Measurements from ENCODE around the gene UBE2V1.
"Not testable (repeated sequence)": the region's sequence is repeated elsewhere in the genome, so short reads cannot be mapped to it uniquely, and the experiment has no call there.

The UBE2V1 gene

DNA sequence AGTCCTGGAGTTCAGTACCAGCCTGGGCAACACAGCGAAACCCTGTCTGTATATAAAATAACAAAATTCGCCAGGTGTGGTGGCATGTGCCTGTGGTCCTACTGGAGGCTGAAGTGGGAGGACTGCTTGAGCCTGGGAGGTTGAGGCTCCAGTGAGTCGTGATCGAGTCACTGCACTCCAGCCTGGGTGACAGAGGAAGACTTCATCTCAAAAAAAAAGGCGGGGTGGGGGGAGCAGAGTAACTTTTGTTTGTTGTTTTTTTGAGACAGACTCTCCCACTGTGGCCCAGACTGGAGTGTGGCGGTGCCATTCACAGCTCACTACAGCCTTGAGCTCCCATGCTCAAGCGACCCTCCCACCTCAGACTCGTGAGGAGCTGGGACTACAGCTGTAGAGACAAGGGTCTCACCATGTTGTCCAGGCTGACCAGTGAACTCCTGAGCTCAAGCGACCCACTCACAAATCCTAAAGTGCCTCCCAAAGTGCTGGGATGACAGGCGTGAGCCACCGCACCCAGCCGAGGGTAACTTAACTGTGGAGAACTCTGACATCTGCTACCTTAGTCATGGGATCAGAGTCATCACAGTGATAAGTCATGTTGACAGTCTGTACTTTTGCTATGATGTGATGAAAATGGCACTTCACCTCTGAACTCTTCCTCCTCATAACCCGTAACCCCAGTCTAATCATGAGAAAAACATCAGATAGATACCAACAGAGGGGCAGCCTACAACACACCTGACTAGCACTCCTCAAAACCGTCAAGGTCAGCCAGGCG lies 24.1 kb upstream of the UBE2V1 start:
- no peak for DNase-seq

DNA sequence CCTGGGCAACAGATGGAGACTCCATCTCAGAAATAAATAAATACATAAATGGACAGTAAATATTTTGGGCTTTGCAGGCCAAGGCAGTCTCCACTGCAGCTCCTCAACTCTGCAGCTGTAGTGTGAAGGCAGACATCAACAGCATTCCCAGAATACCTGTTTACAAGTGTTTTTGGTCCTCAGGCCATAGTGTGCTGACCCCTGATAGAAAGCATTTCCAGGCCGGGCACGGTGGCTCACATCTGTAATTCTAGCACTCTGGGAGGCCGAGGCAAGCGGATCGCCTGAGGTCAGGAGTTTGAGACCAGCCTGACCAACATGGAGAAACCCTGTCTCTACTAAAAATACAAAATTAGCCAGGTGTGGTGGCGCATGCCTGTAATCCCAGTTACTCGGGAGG lies 22.2 kb upstream of the UBE2V1 start:
- not testable (repeated sequence) for DNase-seq

DNA sequence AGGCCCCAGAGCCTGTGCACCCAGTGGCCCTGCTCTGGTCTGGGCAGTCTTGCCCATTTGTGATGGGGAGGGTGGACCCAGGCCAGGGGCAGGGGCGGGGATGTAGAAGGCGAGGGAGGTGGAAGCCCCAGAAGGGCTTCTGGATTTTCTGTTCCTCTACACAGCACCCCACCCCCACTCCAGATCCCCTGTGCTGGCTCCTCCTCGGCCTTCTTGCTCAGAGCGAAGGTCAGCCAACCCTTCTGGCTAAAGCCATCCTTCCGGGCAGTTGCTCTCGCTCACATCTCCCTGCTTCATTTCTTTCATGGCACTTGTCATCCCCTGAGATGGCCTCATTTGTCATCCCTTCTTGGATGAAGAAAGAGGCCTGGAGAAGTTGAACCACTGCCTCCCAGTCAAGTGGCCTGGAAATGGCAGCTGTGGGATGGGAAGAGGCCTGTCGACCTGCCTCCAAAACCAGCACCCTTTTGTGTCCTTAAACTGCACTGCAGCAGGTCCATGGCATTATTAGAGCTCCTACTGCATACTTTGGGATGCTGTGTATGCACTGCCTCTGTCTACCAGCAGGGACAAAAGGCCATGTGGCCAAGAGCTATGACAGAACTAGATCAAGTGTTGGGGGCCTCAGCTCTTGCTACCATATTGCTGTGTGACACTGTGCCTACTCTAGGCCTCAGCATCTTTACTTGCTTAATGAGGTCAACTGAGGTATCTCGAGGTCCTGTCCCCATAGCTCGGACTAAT lies 20.7 kb upstream of the UBE2V1 start:
- DNase-seq, result no peak

DNA sequence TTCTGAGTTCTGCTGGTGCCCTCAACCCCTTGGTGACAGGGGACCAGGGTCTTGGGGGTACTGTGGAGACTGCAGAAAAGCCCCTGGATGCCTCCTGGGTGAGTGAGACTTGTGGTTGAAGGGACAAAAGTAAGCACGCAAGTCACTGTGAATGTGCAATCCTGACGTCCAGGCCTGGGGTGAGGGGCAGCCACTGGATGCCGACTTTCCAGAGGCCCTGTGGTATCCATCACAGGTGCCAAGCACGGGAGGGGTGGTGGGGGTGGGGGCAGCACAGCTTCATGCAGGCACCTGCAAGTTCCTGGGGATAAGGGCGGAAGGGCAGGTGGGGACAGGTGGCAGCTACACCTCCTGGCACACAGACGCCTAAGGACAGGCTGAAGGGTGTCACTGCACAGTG lies 20.1 kb upstream of the UBE2V1 start:
- no peak for DNase-seq

DNA sequence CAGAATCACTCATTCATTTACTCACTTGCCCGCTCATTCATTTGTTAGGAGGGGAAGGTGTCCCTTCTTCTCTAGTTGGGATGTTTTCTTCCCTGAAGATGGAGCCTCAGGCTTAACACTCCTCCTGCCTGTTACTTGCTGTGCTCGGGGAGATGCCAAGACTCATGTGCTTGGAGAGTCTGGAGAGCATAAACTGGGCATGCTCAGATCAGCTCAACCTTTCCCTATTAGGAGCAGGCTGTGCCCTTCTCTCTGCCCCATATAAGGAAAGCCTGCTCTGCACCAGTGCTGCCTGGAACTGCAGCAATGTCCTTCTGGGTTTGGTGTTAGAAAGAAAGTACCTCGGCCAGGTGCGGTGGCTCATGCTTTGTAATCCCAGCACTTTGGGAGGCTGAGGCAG lies 18.0 kb upstream of the UBE2V1 start:
- DNase-seq, result no peak

DNA sequence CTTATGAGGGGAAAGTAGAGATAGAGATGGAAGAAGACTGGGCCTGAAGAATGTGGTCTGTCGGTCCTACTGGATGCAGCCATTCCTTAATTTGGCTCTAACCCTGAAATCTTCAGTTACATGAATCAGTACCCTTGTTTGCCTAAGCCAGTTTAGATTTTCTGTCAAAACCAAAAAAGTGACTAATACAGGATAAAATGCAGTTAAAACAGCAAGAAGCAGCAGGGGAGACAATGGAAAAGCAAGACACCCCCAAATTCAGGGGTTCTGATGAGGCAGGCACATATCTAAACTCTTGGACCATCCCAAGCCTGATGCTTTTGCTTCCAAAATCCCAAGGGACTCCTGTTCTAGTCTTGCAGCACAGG lies 17.4 kb upstream of the UBE2V1 start:
- DNase-seq, result no peak

DNA sequence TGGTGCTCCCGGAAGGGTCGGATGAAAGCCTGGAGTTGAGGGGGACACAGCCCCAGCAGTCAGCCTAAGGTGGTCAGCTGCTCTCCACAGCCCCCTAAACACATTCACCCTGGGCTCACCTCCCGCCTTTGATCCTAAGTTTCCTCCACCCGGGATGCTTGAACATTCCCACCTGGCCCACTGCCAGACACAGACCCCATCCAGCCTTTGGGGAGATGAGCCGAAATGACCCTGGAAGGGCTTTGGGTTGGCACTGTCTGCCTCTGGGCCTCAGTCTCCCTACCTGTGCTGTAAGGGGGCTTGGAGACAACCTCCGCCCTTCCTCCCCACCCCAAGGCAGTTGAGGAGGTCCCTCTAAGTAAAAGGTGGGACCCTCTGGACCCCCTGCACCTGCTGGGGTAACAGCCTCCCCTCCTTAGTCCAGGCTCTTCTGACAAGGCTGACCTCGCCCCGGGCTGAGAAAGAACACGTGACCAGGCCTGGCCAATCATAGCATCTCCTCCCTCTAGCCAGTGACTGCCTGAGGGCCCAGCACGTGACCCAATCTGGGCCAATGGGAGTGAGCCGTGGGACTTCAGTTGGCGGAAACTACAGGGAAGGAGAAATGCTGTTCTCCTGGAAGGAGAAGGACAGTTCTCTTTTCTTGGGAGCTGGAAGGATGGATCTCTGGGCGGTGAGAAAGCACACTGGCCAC lies 16.9 kb upstream of the UBE2V1 start:
- no peak for DNase-seq

DNA sequence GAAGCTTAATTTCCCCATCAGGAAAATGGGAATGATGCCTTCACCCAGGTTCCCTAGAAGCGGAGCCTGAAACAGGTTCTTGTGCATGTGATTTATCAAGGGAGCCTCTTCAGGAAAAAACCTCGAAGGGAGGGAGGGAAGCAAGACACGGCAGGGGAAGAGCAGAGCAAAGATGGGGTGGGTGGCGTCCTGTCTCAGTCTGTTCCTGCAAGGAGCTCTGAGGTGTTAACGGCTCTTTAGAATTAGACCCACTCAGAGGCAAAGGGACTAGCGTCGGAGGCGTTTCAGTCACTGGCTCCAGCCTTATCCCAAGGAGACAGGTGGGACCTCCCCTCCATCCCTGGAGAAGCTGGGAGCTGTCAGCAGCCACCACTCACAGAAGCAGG lies 15.6 kb upstream of the UBE2V1 start:
- DNase-seq, result no peak

DNA sequence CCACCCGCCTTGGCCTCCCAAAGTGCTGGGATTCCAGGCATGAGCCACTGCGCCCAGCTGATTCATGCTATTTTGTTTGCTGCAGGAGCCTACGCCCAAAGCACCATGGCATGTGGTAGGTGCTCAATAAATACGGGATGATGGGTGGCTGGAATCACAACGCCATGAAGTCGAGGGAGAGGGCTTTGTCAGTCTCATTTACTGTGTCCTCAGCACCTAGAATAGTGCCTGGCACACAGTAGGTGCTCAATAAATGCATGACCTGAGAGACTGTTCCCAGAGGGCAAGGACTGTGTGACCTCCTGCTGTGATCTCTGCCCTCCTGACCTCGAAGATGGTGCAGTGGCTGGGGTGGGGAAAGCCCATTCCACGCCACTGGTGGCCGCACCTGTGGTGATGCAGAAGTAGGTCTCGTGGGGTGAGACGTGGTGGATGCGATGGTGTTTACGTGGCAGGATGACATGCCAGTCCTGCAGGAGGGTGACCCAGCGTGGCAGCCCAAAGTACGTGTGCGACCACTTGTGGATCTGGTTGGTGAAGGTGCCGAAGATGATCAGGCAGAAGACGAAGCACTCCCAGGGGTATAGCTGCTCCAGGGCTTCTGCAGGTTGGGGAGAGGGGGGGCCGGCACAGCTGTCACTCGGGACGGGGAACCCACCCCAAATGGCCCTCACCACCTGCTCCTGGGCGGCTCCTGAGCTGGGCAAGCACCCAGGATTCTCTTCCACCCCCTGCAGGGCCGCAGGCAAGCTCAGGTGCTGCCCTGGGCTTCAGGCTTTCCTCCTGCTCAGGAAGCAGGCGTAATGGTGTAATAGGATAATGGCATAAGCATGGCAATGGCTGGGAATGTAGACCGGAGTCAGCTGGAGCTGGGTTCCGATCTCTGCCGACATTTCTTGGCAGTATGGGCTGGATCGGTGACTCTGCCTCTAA lies 14.9 kb upstream of the UBE2V1 start:
- no peak for DNase-seq

DNA sequence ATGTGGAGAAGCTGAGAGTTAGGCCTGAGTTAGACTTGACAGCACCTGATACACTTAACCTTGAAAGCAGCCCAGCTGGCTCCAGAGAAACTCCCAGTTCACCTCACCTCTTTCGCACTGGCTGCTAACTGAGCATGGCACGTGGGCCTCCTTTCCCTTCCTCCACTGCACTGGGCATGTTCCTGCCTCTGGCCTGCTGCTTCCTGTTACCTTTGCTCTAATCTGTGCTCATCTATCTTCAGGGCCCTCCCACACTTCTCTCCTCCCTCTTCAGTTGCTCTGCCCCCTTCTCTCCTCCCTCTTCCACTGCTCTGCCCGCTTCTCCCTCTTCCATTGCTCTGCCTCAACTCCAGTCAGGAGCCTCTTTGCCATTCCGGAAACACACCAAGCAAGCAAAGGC lies 13.7 kb upstream of the UBE2V1 start:
- no peak for DNase-seq

DNA sequence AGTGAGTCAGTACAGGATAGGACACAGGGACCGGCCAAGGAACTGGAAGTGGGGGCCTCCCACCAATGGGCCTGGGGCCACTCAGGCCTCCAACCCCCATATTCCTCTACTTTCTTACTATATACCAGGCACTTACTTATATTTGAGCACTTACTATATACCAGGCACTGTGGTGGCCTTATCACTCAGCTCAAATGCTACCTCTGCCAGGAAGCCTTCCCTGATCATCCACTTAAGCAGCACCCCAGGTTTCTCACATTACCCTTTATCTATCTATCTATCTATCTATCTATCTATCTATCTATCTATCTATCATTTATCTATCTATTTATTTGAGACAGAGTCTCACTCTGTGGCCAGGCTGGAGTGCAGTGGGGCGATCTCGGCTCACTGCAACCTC lies 12.3 kb upstream of the UBE2V1 start:
- DNase-seq, result no peak

DNA sequence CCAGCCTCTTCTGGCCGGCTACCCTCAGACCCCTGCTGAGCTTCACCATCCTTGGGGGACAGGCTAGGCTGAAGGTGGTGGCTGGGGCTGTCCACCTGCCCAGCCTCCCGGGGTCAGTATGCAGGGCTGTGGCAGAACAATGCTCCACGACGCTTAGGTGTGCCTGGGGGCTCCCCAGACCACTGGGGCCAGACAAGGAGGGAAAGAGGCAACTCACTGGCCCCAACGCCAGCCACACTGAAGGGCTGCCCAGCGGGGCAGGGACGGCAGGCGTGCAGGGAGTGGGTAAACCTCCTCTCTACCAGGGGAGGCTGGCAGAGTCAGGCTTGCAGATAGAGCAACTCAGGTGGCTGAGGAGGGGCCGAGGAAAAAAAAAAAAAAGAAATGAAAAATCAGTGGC lies 11.5 kb upstream of the UBE2V1 start:
- no peak for DNase-seq

DNA sequence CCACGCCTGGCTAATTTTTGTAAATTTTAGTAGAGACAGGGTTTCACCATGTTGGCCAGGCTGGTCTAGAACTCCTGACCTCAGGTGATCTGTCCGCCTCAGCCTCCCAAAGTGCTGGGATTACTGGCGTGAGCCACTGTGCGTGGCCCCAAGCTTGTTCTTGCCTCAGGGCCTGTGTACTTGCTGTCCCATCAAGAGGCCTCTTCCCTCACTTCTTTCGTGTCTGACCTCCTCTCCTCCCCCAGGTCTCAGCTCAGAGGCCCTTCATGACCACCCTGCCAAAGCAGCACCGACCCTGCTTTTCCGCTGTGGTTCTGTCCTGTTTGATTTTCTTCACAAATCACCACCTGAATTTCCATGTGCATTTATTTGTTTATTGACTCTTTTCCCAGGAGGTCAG lies 10.5 kb upstream of the UBE2V1 start:
- no peak for DNase-seq

DNA sequence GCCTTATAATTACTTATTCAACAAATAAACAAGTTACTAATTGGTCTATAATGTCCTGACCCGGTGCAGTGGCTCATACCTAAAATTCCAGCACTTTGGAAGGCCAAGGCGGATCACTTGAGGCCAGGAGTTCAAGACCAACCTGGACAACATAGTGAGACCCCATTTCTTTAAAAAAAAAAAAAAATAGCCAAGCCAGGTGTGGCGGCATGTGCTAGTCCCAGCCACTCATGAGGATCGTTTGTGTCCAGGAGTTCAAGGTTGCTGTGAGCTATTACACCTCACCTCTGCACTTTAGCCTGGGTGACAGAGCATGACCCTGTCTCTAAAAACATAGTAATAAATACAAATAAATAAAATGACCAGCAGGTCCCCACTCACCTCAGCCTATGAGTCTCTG lies 9.8 kb upstream of the UBE2V1 start:
- no peak for DNase-seq

DNA sequence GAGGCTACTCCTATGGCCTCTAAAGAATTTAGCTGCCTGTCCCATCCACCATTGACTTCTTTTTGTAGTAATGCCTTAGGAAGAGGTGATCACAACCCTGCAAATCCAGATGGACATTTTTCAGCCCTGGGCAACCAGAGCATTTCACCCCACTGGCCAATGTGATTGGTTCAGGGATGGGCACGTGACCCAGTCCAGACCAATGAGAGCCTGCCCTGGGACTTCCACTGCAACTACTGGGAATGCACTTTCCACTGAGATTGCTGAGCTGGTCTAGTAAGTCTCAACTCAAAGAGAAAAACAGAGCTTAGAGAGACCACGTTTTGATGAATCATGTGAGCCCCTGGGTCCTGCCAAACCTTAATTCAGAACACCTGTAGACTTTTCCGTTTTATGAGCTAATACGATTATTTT lies 8.9 kb upstream of the UBE2V1 start:
- DNase-seq, result no peak

DNA sequence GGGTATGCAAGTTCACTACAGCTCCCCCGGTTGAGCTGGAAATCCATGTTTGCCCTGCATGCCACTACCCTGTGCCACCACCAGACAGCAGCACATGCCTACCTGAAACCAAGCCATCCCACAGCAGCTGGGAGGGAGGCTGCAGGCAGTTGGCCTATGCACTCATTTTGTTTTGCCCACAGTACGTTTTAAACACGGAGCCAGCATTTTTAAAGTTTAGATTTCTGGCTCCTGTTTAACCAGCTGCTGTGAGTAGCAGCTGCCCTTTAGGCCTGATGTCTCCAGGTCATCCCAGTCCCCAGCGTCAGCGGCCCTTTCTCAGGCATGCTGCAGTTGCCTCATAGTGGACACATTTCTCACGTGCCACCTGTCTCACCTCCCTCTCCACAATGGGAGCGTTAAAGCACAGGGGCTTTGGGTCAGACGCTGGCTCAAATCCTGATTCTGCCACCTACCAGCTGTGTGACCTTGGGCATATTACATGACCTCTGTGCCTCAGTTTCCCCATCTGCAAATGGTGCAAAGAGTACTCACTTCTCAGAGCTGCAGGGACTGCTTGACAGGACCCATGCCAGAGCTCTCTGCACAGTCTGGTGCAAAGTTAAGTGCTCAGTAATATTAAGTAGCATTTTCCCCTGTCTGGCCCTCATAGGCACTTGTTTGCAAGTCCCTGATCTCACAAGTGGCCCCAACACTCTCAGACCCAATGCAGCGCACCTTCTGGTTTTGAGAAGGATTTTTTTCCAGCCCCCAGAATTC lies 8.2 kb upstream of the UBE2V1 start:
- DNase-seq, result peak; percentile 70

DNA sequence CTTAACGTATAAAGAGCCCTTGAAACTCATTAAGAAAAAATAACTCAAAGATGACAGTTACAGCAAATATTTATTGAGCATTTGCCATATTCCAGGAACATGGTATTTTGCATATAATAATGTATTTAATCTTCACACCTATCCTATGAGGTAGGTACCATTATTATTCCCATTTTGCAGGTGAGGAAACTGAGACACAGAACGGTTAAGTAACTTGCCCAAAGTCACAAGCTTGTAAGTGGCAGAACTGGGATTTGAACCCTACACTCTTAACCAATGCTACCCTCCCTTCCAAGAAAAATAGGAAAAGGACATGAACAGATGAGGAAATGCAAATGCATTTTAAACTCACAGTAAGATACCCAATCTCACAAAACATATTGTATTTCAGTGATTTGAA lies 5.3 kb upstream of the UBE2V1 start:
- no peak for DNase-seq

DNA sequence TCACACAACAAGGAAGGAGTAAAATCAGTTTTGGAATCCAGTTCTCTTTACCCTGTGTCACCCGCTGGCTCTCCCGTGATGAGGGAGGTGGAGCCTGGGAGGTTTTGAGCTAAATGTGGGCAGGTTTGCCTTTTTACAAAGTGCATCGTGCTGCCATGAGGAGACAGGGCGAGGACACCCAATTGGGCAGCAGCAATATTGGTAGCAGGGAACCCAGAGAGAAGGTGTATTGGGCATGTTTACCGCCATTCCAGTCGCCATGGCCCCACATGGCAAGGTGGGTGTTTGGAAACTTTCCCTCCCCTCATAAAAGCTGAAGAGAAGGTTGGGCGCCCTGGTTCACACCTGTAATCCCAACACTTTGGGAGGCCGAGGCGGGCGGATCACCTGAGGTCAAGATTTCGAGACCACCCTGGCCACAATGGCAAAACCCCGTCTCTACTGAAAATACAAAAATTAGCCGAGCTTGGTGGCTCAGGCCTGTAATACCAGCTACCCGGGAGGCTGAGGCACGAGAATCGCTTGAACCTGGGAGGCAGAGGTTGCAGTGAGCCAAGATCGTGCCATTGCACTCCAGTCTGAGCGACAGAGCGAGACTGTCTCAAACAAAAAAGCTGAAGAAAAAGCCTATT lies 3.5 kb upstream of the UBE2V1 start:
- DNase-seq, result no peak

DNA sequence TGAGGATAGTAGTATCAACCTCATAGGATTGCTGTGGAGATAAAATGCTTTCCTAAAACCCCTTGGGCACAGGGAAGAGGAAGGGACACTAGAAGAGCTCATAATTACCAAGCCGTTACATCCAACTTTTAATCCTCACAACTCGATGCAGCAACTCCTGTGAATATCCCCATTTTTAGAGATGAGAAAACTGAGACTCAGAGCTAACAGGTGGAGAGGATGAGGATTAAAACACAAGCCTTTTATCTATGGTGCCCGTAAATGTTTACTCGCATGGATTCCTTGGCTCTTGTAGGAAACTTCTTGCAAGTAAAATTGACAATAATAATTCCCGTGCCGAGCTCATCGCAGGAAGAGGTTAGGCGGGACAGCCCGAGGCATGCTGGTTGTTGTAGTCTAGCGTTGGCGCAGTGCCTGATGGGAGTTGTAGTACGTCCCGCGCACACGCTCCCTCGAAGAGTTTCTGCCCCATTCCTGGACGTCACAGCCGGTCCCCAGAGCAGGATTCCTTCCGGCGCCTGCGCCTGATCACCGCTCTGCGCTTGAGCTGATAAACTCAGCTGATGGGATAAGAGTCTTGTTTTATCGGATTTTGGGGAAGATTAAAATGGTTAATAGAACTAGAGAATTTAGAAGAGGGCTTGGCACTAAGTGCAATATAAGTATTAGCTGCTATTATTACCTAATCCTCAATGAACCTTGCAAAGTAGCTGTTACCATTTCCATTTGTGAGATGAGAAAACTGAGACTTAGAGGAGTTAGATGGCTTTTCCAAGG lies 2.8 kb upstream of the UBE2V1 start:
- peak; percentile 89 for DNase-seq

DNA sequence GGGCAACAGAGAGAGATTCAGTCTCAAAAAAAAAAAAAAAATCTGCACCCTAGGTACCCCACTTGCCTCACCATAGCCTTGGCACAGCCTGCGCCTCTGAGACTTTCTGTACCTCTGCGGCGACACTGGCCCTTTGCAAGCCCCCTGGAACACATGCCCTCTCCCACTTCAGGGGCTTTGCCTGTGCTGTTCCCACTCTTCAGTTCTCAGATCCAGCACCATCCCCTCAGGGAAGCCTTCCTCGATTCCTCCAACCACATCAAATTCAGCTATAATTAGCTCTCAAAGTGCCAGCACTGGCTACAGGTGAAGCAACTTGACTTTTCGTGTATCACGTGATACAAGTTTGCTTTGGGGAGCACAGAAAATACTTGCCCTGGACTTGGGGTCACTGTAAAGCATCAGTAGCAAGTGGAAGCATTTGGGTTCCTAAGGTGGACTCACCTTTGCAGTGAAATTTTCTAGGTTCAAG lies 2.1 kb upstream of the UBE2V1 start:
- no peak for DNase-seq

Data from activated T-cell treated with anti-CD3 and anti-CD28 coated beads, Interleukin-2, amount 50 U/mL, for 1 hour (primary cell).